ENCODE results near the gene IQCE. TPM values are rescaled to one million over a fixed set of nuclear protein-coding genes. Genes with fewer than 3 reads are reported as not detected.

The IQCE gene
- total RNA-seq, 1 experiment from 2014 or later: 21.4 TPM

DNA sequence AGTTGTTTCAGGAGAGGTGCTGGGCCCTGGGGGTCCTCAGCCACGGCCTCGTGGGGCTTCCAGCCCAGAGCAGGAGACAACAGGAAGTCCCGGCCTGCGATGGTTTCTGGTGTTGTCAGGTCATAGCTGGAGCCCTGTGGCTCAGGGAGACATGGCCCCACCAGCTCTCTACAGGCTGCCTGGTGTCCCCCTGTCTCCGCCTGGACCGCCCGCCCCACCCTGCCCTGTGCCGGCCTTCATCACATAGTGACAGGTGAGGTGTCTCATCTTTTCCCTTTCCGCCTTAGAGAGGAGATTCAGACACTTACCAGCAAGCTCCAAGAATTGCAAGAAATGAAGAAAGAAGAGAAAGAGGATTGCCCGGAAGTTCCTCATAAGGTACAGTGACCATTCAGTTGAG is 35.8 kb downstream of the IQCE start:
- H3K9me3 ChIP-seq (ENCODE audit: control insufficient read depth in 1 of 2, insufficient read depth in 1 of 2, low read depth in 1 of 2, low read length in 2 of 2): no peaks in the 10 kb centered on the region
- ATAC-seq (no peak), DNase-seq (ENCODE audit: low read depth, low spot score) (no peak)
- no peaks in the 10 kb centered on the region for H4K20me1 ChIP-seq (ENCODE audit: insufficient read depth)
- H3K27me3 ChIP-seq (ENCODE audit: insufficient read depth, low read length): no peaks in the 10 kb centered on the region
- H3K4me2 ChIP-seq (ENCODE audit: low read length): no peak overlapping the region
- H3K9ac ChIP-seq (ENCODE audit: low read length): no peak overlapping the region
- no peak overlapping the region for H3K27ac ChIP-seq (ENCODE audit: low read depth, low read length)
- BruUV-seq (replicated peaks): no TSS peak
- POLR2A ChIA-PET: no interaction called here
- no peaks in the 10 kb centered on the region for H3K4me1 ChIP-seq (ENCODE audit: control insufficient read depth in 1 of 2, insufficient read depth in 2 of 2, low read length in 2 of 2)
- H3K9me2 ChIP-seq (ENCODE audit: insufficient read depth): no peaks in the 10 kb centered on the region
- H3K36me3 ChIP-seq (ENCODE audit: control insufficient read depth in 1 of 2, insufficient read depth in 2 of 2, low read length in 2 of 2): peaks cover 6 to 8% of the 10 kb centered on the region in 2 experiments; a peak in 2 of 4 replicates
- H2AFZ ChIP-seq (ENCODE audit: low read depth, low read length, poor library complexity, severe bottlenecking): no peak overlapping the region
- H3K4me3 ChIP-seq (replicated peaks in 1 of 2; ENCODE audit: low read depth in 1 of 2, low read length in 2 of 2): no peak overlapping the region
- TF ChIP-seq, protein P1, sequence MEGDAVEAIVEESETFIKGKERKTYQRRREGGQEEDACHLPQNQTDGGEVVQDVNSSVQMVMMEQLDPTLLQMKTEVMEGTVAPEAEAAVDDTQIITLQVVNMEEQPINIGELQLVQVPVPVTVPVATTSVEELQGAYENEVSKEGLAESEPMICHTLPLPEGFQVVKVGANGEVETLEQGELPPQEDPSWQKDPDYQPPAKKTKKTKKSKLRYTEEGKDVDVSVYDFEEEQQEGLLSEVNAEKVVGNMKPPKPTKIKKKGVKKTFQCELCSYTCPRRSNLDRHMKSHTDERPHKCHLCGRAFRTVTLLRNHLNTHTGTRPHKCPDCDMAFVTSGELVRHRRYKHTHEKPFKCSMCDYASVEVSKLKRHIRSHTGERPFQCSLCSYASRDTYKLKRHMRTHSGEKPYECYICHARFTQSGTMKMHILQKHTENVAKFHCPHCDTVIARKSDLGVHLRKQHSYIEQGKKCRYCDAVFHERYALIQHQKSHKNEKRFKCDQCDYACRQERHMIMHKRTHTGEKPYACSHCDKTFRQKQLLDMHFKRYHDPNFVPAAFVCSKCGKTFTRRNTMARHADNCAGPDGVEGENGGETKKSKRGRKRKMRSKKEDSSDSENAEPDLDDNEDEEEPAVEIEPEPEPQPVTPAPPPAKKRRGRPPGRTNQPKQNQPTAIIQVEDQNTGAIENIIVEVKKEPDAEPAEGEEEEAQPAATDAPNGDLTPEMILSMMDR (IDR thresholded peaks at IDR 0.05 in 2 of 3, conservative IDR thresholded peaks at IDR 0.05 in 1 of 3; ENCODE audit: borderline replicate concordance in 1 of 3, insufficient read depth in 1 of 3, low read depth in 2 of 3, low read length in 2 of 3): no peak
- TF ChIP-seq SRF (IDR thresholded peaks at IDR 0.05; ENCODE audit: low read depth) (no peak), ELF1 (IDR thresholded peaks at IDR 0.05; ENCODE audit: borderline replicate concordance, low read depth) (no peak), ZFX (IDR thresholded peaks at IDR 0.05) (no peak), POLR2AphosphoS5 (IDR thresholded peaks at IDR 0.05; ENCODE audit: low read depth, low read length) (no peak), EZH2 (IDR thresholded peaks at IDR 0.05) (no peak), JUND (IDR thresholded peaks at IDR 0.05) (no peak), CEBPB (IDR thresholded peaks at IDR 0.05; ENCODE audit: low read depth) (no peak)
- intact Hi-C loops (cut with micrococcal nuclease): no loop called here
- H3K79me2 ChIP-seq (ENCODE audit: insufficient read depth, low read length): no peaks in the 10 kb centered on the region
- RAD21 ChIA-PET (ENCODE audit: low non-redundant PET in 1 of 2, low total read pairs in 2 of 2, uncharacterized antibody in 2 of 2, unreplicated experiment in 2 of 2): no interaction called here
- CTCF ChIA-PET: no interaction called here

DNA sequence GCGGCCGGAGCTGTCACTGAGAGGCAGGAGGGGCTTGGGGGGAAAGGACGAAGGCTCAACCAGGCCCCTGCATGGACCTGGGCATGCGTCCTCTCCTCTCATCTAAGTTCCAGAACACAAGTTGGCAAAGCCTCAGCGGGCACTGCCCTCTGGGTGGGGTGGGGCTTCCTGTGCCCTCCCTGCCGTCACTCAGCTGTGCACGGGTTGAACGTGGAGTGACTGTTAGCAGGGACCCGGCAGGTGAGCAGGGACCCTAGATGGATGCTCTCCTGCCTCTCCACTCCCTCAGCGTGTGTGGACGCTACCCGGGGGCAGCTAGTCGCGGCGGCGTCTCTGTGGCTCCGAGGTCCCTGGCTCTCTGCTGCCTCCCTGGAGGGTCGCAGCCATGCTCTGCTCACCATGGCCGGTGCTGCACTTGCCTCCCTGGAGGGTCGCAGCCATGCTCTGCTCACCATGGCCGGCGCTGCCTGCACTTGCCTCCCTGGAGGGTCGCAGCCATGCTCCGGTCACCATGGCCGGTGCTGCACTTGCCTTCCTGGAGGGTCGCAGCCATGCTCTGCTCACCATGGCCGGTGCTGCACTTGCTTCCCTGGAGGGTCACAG is 36.6 kb downstream of the IQCE start:
- Histone ChIP-seq H3K27me3 (ENCODE audit: insufficient read depth, low read length) (no peaks in the 10 kb centered on the region), H2AFZ (ENCODE audit: low read depth, low read length, poor library complexity, severe bottlenecking) (no peak overlapping the region), H3K4me1 (ENCODE audit: control insufficient read depth in 1 of 2, insufficient read depth in 2 of 2, low read length in 2 of 2) (no peaks in the 10 kb centered on the region), H3K36me3 (ENCODE audit: control insufficient read depth in 1 of 2, insufficient read depth in 2 of 2, low read length in 2 of 2) (peaks cover 6 to 8% of the 10 kb centered on the region in 2 experiments; a peak in 2 of 4 replicates), H4K20me1 (ENCODE audit: insufficient read depth) (no peaks in the 10 kb centered on the region), H3K9me2 (ENCODE audit: insufficient read depth) (no peaks in the 10 kb centered on the region), H3K9me3 (ENCODE audit: control insufficient read depth in 1 of 2, insufficient read depth in 1 of 2, low read depth in 1 of 2, low read length in 2 of 2) (no peaks in the 10 kb centered on the region), H3K79me2 (ENCODE audit: insufficient read depth, low read length) (no peaks in the 10 kb centered on the region), H3K9ac (ENCODE audit: low read length) (no peak overlapping the region), H3K27ac (ENCODE audit: low read depth, low read length) (no peak overlapping the region), H3K4me2 (ENCODE audit: low read length) (no peak overlapping the region), H3K4me3 (replicated peaks in 1 of 2; ENCODE audit: low read depth in 1 of 2, low read length in 2 of 2) (no peak overlapping the region)
- ChIA-PET RAD21 (ENCODE audit: low non-redundant PET in 1 of 2, low total read pairs in 2 of 2, uncharacterized antibody in 2 of 2, unreplicated experiment in 2 of 2) (no interaction called here), CTCF (interaction anchor here (0.8 kb wide), 1 partner anchor 13 kb away, joined by 4 read pairs; no protein-coding TSS in a partner anchor), POLR2A (no interaction called here)
- DNase-seq (ENCODE audit: low read depth, low spot score): no peak
- BruUV-seq (replicated peaks): no TSS peak
- ATAC-seq: no peak
- intact Hi-C loops (cut with micrococcal nuclease): no loop called here
- no peak for TF ChIP-seq JUND (IDR thresholded peaks at IDR 0.05)
- no peak for TF ChIP-seq EZH2 (IDR thresholded peaks at IDR 0.05)
- TF ChIP-seq, protein P2, sequence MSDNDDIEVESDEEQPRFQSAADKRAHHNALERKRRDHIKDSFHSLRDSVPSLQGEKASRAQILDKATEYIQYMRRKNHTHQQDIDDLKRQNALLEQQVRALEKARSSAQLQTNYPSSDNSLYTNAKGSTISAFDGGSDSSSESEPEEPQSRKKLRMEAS (IDR thresholded peaks at IDR 0.05): no peak
- TF ChIP-seq ZFX (IDR thresholded peaks at IDR 0.05): no peak
- no peak for TF ChIP-seq SIN3A (IDR thresholded peaks at IDR 0.05; ENCODE audit: low read depth)
- TF ChIP-seq, protein P3, sequence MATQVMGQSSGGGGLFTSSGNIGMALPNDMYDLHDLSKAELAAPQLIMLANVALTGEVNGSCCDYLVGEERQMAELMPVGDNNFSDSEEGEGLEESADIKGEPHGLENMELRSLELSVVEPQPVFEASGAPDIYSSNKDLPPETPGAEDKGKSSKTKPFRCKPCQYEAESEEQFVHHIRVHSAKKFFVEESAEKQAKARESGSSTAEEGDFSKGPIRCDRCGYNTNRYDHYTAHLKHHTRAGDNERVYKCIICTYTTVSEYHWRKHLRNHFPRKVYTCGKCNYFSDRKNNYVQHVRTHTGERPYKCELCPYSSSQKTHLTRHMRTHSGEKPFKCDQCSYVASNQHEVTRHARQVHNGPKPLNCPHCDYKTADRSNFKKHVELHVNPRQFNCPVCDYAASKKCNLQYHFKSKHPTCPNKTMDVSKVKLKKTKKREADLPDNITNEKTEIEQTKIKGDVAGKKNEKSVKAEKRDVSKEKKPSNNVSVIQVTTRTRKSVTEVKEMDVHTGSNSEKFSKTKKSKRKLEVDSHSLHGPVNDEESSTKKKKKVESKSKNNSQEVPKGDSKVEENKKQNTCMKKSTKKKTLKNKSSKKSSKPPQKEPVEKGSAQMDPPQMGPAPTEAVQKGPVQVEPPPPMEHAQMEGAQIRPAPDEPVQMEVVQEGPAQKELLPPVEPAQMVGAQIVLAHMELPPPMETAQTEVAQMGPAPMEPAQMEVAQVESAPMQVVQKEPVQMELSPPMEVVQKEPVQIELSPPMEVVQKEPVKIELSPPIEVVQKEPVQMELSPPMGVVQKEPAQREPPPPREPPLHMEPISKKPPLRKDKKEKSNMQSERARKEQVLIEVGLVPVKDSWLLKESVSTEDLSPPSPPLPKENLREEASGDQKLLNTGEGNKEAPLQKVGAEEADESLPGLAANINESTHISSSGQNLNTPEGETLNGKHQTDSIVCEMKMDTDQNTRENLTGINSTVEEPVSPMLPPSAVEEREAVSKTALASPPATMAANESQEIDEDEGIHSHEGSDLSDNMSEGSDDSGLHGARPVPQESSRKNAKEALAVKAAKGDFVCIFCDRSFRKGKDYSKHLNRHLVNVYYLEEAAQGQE (IDR thresholded peaks at IDR 0.05; ENCODE audit: low read depth): no peak
- TF ChIP-seq, protein P4, sequence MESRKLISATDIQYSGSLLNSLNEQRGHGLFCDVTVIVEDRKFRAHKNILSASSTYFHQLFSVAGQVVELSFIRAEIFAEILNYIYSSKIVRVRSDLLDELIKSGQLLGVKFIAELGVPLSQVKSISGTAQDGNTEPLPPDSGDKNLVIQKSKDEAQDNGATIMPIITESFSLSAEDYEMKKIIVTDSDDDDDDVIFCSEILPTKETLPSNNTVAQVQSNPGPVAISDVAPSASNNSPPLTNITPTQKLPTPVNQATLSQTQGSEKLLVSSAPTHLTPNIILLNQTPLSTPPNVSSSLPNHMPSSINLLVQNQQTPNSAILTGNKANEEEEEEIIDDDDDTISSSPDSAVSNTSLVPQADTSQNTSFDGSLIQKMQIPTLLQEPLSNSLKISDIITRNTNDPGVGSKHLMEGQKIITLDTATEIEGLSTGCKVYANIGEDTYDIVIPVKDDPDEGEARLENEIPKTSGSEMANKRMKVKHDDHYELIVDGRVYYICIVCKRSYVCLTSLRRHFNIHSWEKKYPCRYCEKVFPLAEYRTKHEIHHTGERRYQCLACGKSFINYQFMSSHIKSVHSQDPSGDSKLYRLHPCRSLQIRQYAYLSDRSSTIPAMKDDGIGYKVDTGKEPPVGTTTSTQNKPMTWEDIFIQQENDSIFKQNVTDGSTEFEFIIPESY (IDR thresholded peaks at IDR 0.05; ENCODE audit: extremely low read depth, insufficient replicate concordance, low read length): no peak
